Measurements from ENCODE around the gene PPIA.
A peak's percentile ranks its signal among the peaks of the same experiment; 100 is the strongest.
"Not testable (repeated sequence)": the region's sequence is repeated elsewhere in the genome, so short reads cannot be mapped to it uniquely, and the experiment has no call there.

PPIA gene

DNA sequence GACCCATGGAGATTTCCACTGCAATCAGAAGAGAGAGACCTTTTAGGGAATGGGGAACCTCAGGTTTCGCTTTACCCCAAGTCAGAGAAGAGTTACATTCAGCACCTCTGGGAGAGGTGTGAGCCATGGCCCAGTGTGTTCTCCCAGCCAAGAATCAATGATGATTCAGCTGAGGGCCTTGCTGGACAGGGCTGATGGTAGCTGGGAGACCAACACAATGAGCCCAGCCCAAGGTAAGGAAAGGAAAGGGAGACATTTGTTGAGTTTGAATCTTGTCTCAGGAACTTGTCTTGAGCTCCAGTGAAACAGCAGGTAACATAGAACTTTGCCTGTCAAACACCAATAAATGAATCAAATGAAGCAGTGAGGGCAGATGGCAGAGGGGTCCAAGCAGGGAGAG lies 14.0 kb upstream of the PPIA start:
- DNase-seq: no peak

DNA sequence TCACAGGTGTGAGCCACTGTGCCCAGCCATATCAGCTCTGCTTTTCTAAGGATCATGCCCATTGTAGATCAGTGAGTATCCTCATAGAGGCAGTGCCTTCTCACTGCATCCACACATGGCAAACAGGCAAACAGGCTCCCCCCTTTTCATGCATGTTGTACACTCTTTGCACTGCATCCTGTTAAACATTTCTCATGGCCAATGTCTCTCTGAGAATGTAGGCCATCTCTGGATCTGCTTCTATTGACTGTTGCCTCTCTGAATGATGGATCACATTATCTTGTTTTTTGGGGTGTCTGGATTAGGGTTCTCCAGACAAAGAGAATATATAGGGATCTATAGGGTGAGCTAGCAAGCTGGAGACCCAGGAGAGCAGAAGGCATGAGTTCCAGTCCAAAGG lies 13.1 kb upstream of the PPIA start:
- no peak for DNase-seq

DNA sequence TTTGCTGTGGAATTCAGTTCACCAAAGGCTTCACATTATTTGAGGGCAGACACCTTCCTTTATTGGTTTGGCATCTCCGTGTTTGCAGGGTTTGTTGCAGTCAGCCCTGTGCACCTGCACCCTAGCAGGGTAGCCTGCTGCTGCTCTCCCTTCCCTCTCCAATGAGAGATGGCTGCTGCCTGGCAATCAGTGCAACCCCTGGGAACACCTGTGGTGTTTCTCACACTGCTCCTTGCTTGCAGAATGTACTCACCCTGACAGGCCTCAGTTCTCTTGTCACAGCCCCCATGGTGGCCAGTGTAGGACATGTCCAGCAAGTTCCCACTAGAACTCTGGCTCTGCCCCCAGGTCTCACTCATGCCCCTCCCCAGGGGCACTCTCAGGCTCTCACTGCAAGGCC lies 12.1 kb upstream of the PPIA start:
- no peak for DNase-seq

DNA sequence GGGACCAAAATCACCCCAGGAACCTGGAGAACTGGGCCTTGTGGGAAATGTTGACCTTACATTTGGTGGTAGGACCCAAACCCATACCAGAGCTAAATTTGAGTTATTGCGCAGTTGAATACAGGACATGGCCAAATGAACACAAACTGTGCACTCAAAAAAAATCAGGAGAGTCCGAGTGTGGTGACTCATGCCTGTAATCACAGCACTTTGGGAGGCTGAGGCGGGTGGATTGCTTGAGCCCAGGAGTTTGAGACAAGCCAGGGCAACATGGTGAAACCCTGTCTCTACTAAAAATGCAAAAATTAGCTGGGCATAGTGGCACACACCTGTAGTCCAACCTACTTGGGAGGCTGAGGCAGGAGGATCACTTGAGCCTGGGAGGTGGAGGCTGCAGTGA lies 11.3 kb upstream of the PPIA start:
- DNase-seq: not testable (repeated sequence)

DNA sequence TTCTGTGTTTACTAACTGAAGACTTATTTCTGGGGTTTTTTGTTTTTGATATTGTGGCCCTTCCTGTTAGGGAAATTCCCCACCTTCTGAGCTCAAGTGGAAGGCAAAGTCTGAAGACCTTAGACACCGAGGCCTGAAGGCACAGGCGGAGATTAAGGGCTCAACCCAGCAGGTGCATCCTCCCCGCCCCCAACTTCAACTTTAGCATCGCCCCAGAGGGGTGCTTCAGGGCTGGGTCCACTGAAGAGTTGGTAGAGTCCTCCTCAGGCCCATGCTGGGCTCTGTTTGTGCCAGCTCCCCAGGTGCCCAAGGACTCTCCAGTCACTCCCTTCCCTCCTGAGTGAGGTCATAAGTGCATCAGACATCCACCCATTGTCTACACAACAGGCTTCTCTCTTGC lies 9.4 kb upstream of the PPIA start:
- DNase-seq: no peak

DNA sequence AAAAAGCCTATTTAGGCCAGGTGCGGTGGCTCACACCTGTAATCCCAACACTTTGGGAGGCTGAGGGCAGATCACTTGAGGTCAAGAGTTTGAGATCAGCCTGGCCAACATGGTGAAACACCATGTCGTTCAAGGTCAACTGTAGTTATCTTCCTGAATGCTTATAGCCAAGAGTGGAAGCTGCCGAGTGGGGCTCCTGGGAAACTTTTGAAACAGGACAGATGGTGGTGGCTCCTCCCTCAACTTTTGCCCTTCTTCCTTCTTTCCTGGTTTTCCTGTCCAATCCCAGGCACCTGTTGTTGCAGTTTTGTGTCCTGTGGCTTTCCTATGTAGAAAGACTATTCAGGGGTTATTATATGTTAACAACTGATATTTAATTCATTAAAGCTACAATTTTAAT lies 8.7 kb upstream of the PPIA start:
- DNase-seq: no peak

DNA sequence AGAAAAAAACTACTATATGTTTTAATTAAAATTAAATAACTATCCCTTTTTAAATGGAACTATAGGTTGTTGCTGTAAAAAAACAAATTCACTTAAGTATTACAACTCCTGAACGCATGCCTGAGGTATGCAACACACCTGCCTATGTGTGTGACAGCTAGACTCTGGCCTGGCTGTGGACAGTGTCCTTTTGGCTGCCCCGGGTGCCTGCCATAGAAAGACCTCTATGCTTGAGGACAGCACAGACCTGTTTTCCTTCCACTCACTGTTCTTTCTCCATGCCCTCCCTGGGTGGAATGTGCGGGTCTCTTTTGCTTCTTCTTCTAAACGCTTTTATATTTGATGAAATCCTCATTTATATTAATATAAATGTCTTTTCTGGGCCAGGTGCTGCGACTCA lies 6.5 kb upstream of the PPIA start:
- no peak for DNase-seq

DNA sequence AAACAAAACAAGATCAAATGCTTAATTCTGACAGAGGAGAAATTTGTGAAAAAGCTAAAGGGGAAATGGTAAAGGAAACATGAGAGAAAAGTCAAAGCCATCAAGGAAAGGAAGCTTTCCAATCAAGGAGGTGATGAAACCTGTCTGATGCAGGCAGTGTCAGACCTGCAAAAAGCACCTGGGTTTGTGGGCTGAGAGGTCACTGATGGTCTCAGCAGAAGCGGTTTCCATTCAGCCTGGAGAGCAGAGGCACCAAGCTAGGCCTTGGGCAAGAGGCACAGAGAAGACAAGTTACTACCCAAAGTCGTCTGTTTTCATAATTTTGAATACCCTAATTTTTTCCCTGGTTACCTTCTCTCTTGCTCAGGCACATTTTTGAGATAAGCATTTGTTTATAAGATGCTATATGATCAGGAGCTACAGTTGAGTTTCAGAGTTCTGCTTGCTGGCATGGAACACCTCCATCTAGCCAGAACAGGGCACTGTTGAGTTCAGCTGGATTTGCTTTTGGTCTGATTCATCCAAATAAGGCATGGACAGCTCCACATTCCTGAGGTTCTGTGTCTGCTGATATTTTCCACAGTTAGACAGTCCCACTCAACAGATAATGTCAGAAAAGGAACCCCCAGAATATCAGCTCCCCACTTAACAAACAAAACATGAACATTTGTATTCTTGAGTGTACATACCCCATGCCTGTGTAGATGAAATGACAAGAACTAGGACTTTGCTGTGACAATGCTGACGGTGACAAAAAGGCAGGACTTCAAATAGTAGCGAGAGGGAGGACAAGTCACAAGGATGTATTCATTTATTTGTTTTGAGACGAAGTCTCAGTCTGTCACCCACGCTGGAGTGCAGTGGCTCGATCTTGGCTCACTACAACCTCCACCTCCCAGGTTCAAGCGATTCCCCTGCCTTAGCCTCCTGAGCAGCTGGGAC lies 4.9 kb upstream of the PPIA start:
- no peak for DNase-seq

DNA sequence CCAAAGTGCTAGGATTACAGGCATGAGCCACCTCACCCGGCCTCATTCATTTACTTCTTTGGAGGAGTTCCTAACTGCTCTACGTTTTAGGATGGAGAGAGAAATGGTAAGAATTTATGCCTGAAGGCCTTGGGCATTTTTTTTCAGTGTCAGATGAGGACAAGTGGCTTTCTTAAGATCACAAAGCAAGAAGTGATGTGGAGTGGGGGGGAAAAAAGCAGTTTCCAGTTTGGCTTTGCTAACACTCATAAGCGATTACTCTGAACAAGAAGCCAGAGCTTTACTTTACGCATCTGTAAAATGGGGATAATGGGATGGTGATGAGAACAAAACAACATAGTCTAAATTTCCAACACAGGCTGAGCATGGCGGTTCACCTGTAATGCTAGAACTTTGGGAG lies 2.6 kb upstream of the PPIA start:
- DNase-seq: no peak

DNA sequence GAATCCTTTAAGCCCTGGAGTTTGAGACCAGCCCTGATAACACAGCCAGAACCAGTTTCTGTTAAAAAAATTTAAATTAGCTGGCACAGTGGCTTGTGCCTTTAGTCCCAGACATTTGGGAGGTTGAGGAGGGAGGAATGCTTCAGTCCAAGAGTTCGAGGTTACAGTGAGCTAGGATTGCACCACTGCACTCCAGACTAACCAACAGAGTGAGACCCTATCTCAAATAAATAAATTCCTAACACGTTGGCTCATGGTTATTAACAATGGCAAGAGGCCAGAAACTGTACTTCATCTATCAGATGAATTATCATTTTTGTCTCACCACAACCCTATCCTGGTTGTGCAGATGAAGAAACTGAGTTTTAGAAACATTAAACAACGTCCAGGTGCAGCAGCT lies 2.1 kb upstream of the PPIA start:
- DNase-seq: no peak

DNA sequence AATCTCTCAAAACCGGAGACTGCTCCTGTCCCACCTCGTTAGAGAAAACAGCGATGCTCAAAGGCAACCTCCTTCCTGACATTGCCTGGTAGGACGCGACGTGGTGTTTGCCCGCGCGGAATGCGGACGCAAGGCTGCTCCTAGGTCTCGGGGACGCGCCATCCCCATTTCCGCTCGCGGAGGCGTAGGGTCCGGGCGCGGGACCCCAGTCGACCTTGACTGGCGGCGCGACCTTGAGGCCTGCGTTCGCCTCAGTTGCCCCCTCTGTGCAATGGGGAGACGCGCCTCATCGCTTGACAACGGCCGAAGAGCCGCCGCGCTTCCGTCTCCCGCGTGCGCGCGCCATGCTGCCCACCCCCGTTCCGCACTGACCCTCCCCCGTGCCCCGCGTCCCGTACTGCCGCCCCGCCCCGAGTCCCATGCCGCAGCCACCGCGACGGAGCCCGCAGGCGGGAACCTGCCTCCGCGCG lies 412 bp upstream of the PPIA start:
- DNase-seq: peak; percentile 82

DNA sequence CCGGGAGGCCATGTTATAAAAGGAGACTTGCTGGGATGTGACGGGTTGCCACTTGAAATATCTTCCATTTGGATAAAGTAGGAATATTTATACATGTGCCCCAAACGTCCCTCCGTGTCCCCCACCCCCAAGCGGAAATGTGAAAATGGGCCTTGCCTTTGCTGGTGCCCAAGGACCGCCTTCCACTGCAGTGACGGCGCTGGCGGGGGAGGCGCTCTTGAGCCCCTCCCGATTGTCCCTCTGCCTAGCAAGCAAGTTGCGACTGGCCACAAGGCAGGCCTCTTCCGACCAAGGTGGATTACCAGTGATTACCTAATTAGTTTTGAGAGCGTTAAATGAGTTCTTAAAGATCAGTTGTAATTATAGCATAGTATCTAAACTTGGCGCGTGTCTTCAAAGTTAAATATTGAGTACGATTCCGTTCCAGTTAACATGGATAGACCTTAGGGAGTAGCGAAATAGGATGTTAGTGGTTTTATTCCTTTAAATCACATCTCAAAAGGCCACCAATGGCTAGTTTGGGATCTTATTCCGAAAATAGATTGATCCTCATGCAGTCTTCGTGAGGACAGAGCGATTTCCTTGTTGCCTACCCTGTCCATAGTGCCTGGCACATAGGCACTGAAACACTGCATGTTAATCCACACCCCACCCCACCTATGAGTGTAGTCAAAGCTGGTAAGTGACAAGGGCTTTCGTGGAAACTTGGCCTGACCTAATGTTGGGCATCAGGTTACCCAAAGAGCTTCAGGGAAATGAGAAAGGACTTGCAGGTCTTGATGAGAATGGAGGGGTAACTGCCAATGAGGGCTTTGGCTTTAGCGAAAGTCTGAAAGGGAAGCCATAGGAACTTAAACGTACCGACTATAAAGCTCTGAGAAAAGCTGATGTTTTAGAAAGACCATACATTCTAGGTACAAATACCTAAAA lies 1.1 kb downstream of the PPIA start:
- DNase-seq: peak; percentile 8

DNA sequence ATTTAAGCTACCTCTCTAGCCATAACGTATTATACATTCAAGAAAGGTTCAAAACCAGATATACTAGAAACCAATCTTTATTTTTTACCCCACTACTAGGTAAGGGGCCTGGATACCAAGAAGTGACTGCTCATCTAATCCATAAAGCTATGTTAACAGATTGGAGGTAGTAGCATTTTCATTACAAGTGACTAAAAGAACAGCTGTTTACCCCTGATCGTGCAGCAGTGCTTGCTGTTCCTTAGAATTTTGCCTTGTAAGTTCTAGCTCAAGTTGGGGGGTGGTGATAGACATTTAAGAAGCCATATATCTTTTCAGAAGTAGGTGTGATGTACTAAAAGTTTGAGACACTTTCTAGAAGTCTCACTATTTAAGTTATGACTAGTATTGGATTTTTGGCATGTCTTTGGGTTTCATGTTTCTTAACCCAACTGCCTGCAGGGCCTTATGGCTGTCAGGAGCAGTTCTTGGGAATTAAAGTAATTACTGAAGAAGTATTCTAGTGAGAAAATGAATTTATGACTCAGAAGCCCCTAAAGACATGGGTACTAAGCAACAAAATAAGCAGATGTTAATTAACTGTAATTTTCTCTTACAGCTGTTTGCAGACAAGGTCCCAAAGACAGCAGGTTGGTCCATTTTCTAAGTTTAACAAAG lies 2.3 kb downstream of the PPIA start:
- DNase-seq: no peak

DNA sequence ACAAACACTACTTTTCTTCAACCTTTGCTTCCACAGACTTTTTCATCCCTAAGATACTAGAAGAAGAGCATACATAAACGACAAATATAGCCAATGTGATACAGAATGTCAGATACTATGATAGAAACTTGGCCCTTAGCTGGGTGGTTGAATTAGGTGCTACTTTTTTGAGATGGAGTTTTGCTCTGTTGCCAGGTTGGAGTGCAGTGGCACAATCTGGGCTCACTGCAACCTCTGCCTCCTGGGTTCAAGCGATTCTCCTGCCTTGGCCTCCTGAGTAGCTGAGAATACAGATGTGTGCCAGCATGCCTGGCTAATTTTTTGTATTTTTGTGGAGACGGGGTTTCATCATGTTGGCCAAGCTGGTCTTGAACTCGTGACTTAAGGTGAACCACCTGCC lies 3.5 kb downstream of the PPIA start:
- DNase-seq: no peak

DNA sequence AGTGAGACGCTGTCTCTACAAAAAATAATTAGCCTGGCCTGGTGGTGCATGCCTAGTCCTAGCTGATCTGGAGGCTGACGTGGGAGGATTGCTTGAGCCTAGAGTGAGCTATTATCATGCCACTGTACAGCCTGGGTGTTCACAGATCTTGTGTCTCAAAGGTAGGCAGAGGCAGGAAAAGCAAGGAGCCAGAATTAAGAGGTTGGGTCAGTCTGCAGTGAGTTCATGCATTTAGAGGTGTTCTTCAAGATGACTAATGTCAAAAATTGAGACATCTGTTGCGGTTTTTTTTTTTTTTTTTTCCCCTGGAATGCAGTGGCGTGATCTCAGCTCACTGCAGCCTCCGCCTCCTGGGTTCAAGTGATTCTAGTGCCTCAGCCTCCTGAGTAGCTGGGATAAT lies 5.4 kb downstream of the PPIA start:
- no peak for DNase-seq

DNA sequence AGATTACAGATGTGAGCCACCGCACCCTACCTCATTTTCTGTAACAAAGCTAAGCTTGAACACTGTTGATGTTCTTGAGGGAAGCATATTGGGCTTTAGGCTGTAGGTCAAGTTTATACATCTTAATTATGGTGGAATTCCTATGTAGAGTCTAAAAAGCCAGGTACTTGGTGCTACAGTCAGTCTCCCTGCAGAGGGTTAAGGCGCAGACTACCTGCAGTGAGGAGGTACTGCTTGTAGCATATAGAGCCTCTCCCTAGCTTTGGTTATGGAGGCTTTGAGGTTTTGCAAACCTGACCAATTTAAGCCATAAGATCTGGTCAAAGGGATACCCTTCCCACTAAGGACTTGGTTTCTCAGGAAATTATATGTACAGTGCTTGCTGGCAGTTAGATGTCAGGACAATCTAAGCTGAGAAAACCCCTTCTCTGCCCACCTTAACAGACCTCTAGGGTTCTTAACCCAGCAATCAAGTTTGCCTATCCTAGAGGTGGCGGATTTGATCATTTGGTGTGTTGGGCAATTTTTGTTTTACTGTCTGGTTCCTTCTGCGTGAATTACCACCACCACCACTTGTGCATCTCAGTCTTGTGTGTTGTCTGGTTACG lies 6.0 kb downstream of the PPIA start:
- no peak for DNase-seq

DNA sequence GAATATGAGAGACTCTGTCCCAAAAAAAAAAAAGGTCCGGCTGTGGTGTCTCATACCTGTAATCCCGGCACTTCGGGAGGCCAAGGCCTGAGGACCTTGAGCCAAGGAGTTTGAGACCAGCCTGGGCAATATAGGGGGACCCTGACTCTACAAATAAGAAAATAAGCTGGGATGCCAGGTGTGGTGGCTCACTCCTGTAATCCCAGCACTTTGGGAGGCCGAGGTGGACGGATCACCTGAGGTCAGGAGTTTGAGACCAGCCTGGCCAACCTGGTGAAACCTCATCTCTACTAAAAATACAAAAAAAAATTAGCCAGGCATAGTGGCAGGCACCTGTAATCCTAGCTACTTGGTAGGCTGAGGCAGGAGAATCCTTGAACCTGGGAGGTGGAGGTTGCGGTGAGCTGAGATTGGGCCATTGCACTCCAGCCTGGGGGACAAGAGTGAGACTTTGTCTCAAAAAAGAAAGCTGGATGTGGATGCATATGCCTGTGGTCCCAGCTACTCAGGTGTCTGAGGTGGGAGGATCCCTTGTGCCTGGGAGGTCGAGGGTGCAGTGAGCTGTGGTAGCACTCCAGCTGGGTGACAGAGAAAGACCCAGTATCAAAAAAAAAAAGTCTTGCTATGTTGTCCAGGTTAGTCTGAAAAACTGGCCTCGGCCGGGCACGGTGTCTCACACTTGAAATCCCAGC lies 7.5 kb downstream of the PPIA start:
- DNase-seq: not testable (repeated sequence)

DNA sequence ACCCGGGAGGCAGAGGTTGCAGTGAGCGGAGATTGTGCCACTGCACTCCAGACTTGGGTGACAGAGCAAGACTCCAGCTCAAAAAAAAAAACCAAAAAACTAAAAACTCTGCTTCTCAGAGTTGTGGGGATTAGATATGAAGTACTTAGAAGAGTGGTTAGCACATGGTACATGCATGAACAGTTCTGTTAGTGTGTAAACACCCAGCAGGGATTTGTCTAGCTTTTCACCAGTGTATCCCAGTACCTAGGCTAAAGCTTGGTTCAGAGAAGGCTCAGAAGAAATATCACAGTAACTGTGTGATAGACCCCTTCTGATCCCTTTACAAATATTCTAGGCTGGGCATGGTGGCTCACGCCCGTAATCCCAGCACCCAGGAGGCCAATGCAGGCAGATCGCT lies 9.5 kb downstream of the PPIA start:
- DNase-seq: no peak

DNA sequence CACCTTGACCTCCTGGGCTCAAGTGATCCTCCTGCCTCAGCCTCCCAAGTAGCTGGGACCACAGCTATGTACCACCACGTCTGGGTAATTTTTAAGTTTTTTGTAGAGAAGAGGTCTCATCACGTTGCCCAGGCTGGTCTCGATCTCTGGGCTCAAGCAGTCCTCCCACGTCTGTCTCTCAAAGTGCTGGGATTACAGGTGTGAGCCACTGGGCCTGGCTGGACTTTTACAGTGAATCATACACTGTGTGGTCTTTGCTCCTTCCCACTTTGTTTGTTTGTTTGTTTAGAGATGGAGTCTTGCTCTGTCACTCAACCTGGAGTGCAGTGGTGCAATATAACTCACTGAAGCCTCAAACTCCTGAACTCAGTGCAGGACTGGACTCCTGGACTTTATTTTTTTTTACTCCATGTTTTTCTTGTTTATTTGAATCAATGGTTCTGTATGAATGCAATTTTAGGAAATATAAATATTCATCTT lies 12.5 kb downstream of the PPIA start:
- DNase-seq: no peak

DNA sequence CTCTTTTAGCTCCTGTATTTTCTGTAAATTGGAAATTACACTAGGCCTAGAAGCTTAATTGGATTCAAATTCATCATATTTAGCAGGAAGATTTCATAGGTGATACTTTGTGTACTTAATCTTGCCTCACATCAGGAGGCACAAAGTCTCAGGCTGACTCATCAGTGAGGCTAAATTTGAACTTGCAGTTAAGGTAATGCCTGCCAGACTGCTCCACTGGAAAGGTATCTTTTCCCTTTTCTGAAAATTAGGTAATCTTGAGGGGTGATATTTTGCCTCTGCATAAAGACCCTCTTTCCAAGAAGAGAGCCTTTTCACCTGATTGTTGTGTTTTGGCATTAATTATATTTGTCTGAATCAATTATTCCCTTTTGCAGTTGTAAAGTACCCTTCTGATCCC lies 14.6 kb downstream of the PPIA start:
- DNase-seq: no peak

DNA sequence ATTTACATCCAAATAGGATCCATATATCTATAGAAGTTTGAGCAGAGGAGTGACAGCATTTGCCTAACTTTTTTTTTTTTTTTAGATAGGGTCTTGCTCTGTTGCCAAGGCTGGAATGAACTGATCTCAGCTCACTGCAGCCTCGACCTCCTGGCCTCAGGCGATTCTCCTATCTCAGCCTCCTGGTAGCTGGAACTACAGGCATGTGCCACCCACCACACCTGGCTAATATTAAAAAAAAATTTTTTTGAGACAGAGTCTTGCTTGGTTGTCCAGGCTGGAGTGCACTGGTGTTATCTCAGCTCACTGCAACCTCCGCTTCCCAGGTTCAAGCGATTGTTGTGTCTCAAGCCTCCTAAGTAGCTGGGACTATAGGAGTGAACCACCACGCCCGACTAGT lies 15.1 kb downstream of the PPIA start:
- DNase-seq: no peak

DNA sequence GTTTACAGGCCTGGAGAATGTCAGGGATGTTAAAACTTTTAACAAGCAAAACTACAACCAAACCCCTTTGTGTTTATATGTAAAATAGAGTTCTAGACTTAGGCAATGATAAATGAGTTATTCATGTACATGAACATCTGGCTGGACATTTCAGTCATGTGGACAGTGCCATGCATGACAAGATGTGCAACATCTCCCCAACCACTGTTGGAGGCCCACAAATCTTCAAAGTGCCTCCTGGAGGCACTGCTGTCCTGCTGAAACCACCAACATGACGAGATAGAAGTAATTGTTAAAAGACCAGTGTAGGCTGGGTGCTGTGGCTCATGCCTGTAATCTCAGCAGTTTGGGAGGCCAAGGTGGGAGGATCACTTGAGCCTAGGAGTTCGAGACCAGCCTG lies 18.4 kb downstream of the PPIA start:
- DNase-seq: no peak

Data from right kidney (tissue), 1 donor.